ENCODE results near the gene PIGN.
"Not testable (repeated sequence)": the region's sequence is repeated elsewhere in the genome, so short reads cannot be mapped to it uniquely, and the experiment has no call there.

Gene PIGN

GRCh38 chr18:62045316-62045715, 141.5 kb downstream of the PIGN start:
- DNase-seq: no peak

DNA sequence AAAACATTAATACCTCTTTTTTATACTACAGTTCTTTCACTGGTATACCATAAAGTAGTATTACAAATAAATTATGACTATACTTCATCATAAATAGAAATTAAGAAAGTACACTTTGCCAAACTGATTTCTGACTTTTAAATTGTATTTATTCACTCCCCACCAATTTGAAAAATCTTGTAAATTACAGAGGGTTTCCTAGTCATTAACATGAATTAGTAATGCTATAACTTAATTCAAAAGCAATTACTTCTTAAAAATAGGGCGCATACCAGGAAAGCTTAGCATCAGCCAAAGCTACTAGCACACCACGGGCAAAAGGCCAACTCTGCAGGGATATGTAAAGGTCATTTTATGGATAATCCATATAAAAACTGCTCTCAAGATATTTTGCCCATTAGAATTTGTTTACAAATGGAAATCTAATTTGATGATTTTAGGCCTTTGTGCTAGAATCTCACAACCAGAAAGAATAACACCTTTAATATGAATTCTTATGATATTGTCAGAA, 142.3 kb downstream of the PIGN start:
- DNase-seq: no peak

DNA sequence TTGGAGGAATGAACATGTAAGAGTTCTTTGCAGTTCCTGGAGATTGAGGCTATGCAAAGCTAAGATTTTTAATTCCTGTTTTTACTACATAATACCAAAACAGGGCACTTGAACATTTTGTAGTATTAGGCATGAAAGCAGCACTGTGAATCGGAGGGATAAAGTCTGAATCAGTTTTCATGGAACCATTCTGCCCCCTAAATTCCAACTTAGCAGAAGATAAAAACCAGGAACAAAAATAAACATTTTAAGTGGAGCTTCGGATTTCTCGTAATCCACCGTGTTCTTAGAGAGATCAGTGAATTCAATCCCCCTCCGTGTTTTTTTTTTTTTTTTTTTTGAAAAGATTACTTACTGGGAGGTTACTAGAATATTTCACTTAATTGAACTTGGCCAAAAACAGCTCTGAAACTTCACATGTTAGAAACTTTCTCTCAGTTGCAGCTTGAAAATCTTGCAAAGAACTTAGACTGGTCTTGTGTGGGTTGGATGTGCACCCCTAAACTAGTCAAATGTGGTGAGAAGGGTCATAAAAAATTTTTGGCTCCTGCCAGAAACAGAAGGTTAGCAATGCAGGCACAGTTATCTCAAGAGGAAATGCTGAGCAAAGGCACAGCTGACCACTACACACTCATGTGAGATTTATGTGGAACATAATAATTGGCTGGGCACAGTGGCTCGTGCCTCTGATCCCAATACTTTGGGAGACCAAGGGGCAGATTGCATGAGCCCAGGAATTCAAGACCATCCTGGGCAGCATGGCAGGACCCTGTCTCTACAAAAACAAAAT, 148.7 kb downstream of the PIGN start:
- no peak for DNase-seq

GRCh38 chr18:62037012-62037742, 149.7 kb downstream of the PIGN start:
- DNase-seq: no peak

DNA sequence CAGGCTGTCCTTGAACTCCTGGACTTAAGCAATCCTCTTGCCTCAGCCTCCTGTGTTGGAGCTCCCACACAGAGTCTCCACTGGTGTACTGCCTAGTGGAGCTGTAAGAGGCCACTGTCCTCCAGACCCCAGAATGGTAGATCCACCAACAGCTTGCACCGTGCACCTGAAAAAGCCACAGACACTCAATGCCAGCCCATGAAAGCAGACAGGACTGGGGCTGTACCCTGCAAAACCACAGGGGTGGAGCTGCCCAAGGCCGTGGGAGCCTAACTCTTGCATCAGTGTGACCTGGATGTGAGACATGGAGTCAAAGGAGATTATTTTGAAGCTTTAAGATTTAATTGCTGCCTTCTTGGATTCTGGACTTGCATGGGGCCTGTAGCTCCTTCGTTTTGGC, 152.6 kb downstream of the PIGN start:
- not testable (repeated sequence) for DNase-seq

DNA sequence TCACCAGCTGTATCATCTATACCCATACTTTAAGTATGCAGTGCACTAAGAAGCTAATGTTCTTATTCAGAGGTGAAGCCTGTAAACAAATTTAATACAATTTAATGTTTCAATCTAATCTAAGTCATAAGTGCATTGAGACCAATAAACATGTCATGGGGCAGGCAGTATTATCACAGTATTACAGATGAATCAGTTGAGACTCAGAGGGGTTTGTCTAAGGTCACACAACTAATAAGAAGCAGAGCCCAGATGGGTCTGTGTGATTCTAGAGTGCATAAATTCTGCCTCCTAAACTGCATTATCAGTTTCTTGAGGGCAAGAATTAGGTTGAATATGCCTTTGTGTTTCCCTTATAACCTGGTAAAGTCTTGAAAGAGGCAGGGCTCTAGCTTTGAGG, 153.1 kb downstream of the PIGN start:
- DNase-seq: no peak

DNA sequence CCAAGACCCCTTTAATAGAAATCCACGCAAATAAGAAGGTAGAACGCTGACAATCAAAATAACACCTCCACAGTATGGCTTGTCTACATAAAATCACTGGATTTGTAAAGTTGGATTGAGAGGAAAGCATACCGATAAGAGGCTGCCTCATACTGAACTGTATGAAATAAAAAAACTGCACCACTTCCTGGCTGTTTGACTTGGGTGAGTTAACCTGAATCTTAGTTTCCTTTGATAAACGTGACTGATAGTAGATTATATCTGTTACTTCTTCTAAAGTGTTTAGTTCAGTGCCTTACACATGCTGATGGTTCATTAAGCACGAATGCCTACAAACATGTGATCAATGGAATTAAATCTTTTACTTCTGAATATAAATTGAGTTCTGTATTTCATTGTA, 153.6 kb downstream of the PIGN start:
- DNase-seq: no peak

DNA sequence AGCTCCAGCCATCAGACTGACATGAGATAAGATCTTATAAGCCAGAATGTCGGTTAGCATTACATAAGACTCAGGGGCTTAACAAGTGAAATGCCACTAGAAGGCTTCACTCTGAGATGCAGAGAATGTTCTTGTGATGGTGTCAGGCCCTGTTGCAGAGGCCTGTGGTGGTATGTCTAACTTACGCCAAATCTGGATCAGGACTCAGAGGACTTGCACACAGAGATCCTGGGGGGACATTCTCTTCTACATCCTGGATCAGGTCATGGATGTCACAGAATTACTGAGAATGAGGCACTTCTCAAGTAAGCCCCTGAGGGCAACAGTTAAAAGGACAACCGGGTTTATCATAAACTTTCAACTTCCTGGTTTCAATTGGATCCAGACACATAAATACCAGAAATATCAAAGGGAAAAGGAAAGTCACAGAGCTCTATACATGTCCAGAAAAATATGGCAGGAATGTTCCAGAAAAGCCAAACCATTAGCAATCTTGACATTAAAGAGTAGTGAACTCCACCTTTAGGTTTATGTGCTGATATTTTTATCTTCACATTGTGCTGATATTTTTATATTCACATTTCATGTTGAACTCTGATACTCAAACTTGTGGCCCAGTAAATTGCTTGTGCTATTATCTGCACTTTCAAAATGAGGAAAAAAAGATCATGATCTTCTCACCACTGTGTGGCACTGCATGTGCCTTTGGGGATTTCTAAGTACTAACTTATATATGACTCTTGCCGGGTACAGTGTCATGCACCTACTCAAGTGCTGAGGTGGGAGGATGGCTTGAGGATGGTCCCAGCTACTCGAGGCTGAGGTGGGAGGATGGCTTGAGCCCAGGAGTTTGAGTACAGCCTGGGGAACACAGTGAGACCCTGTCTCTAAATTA, 156.5 kb downstream of the PIGN start:
- no peak for DNase-seq

DNA sequence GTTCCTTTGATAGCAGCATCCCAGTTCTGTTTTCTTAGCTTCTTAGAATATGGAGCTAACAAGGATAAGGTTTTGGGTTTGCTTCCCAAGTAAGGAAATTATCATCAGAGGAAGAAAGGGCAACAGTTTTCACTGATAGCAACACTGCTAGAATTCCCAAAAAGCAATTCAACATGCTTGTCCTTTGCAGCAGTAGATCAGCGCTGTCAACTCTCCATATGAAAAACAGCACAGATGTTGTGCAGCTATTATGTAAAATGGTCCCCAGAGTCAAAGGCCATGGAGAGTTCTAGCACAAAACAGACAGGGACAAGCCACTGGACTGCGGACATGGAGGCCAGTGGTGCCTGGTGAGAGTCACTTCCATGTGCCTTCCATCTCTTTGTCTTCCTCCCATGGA, 158.1 kb downstream of the PIGN start:
- DNase-seq: no peak

DNA sequence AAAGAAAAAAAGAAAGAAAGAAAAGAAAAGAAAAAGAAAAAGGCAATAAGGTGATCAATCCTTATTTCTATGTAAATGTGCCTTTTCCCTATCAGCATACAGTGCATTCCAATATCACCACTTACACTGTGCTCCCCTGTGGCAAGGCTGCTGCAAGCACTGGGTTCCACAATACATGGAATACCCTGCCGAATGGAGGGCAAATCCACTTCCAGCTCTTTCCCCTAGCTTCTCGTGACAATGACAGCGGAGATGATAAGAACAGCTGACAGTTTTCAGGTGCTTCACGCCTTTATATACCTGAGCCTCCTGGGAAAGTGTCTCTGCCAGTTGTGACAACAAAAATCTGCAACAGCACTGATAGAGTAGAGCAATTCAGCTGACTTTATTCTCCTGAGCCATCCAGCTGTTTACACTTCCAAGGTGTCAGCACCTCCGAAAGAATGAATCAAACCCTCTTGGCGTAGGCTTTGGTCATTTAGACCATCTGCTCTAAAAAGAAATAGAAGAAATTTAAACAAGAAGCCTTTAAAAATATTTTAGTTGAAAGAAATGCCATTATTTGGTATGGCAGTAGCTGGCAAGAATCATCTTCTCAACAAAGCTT, 158.8 kb downstream of the PIGN start:
- DNase-seq: no peak

DNA sequence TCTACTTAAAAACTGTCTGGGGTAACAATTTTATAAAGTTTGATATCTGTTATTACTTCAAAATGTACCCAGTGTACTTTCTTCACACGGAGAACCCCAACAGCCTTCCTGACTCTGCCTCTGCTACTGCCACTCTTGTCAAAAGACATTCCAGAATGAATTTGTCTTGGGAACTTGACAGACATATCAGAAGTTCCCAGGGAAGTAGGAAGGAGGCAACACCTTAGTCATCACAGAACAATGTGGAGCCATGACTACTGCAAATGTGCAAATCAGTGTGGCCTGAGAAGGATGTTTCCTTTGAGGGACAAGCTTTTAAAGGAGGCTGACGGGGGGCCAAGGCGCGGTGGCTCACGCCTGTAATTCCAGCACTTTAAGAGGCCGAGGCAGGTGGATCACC, 160.3 kb downstream of the PIGN start:
- no peak for DNase-seq

DNA sequence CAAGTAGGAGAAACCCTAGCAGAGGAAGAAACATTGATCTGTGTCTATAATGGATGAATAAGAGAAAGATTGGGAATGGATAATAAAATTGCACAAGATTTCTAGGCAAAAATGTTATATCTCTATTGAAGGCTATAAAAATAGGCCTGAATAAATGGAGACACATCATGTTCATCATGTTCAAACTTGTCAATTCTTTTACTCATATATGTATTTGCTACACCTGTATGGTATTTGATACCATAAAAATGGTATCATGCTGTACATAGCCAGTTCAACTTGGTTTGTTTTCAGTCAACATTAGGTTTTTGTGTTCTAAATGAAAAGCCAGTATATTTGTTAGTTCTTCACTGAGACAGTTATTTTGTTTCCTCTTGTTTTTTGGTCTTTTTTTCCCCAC, 161.9 kb downstream of the PIGN start:
- no peak for DNase-seq

- DNase-seq: no peak
Measured at GRCh38 chr18:62023536-62023935, 163.3 kb downstream of the PIGN start.

DNA sequence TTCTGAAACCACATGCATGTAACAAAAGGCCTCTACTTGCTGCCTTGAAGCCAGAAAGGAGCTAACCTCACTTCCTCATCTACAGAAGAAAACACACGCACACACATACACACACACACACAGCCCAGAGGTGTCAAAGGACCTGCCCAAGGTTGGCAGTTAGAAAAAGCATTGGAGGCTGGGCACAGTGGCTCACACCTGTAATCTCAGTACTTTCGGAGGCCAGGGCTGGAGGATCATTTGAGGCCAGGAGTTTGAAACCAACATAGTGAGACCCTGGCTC, 168.2 kb downstream of the PIGN start:
- DNase-seq: no peak

- DNase-seq: no peak
Measured at GRCh38 chr18:62018034-62018758, 168.7 kb downstream of the PIGN start.

DNA sequence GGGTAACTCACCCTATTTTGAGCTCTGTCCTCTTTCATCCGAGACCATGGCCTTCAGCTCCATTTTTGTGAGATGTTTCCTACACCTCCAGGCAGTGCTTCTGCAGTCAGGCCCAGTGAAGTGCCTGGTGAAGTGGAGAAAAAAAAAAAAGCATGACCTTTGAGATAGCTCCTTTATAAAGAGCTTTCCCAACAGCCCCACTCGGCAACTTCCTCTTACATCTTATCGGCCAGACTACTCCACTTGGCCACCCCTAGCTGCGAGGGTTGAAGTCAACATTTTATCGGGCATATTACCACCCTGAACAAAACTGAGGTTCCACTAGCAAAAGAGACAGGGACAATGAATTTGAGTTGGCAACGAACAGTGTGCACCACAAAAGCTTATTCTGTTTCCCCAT, 169.2 kb downstream of the PIGN start:
- no peak for DNase-seq

DNA sequence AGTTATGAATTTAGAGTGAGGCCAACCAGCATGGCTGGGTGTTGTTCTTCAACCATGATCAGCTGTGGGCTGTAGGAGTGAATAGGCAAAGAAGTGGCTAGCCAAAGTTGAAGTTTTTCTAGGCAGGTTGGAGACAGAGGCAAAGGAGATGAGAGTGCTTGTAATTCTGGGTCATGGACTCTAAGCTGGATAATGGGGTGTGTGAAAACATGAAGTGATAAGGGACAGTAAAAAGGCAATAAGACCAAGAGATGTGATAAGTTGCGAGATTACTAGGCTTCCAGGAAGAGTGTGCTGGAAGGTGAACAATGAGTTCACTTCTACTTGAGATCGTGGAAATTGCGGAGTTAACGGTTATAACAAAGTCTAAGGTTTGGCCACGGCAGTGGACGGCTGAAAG, 175.4 kb downstream of the PIGN start:
- no peak for DNase-seq

DNA sequence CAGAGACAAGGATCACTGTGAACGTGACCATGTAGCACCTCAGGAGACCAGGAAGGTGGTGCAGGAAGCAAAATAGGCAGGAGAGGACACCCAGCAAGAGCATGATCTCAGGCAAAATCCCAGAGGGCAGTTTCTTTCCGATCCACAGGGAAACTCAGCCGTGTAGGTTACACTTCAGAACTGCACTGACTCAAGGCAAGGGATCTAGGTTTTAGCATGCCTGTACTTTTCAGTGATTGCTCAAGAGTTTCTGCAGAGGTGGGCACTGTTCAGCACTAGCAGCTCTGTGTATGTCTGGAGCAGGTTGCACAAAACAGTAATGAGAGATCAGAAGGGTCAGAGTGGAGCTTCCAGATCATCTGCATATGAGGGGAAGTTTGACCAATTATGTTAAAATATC, 177.3 kb downstream of the PIGN start:
- DNase-seq: no peak

- DNase-seq: no peak
Measured at GRCh38 chr18:62001396-62001795, 185.5 kb downstream of the PIGN start.

DNA sequence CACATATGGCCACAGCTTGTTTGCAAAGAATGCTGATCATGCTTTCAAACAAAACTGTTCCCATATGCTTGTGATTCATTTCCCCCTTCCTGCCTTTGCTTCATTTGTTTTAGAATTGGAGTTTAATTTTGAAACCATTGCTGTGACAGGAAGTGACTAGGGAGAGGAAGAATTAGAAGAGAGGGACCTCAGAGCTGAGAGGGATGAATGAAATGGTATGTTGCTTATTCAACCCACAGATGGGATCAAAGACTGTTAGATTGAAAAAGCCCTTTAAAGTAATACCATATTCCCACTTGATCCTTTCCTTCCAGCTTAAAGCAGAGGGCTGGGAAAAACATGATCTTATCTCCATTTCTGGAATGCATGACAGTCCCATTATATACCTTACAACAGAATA, 187.9 kb downstream of the PIGN start:
- DNase-seq: no peak

DNA sequence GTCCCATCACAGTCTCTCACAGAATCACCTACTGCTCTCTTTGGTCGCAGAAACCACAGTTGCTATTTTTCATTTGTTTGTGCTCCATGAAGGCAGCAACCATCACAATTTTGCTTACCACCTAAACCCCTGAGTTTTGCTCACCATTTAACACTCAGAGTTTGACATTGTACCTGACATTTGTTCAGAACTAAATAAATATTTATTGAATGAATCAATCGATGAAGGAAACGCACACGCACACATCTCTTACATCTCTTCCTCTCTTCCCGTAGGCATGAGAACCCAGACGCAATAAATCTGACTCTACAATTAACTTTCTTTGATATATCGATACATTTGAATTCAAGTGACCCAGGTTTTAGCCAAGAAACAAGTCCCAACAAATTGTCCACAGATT, 188.5 kb downstream of the PIGN start:
- DNase-seq: no peak

DNA sequence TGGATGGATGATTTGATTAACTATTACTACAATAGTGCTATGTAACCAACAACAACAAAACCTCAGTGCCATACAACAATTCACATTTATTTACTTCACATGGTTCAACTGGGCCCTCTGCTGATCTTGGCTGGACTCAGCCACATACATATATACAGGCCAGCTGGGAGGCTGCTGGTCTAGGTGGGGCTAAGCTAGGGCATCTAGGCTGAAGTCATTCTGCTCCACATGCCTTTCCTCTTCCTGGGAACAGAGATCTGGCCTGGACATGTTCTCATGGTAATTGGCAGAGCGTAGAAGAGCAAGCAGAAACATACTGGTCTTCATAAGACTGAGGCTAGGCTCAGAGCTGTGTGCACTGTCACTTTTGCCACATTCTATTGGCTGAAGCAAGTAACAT, 191.2 kb downstream of the PIGN start:
- DNase-seq: no peak

GRCh38 chr18:61993831-61994230, 193.0 kb downstream of the PIGN start:
- DNase-seq: no peak
